Measurements from ENCODE around the gene H1-8. TPM values are rescaled to one million over a fixed set of nuclear protein-coding genes. Genes with fewer than 3 reads are reported as not detected.

The H1-8 gene
- total RNA-seq, 1 experiment from 2014 or later = not detected

DNA sequence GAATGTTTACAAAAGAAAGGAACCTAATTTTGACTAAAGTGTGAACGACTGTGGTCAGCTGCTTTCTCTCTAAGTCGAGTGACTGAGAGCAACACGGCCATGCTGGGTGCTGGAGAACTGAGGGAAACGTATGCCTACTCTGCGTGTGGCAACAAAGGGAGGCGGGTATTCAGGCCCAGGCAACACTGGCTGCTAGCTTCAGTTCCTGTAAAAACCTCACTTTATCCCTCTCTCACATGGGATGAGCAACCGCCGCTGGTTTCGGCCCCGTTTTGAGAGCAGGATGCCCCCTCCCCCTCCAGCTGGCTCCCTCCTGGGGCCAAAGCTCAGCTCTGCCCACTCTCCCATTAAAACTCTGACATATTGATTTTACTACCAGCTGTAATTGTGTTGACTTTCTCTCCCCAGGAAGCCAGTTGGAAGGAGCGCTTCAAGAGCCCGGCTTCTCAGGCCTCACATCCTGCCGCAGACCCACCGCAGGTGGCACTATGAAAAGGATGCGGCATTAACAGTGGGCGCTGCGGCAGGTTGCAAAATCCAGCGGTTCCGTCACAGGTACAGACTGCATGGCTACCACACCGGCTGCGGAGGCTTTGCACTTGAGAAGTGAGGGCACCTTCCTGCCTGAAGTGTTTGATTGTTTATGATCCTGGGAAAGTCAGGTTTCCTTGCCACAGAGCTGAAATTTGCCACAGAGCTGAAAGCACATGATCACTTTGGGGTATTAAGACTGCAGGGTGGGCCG is 50.8 kb downstream of the H1-8 start:
- DNase-seq (ENCODE audit: low read depth) = no peak

DNA sequence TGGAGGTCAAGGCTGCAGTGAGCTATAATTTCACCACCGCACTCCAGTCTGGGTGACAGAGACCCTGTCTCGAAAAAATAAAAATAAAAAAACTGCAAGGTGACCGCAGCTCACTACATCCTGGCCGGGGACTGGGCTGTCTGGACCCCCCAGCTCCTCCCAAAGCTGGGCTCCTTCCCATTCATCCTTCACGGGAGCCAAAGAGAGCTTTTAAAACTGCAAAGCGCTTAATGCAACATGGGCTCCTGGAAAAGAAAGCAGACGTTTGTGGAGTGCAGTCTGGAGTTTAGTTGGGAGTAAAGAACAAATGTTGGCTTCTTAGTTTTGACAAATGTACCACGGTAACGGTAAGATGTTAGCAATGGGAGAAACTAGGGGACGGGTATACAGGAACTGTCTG is 51.4 kb downstream of the H1-8 start:
- DNase-seq (ENCODE audit: low read depth) = no peak

- no peak for DNase-seq (ENCODE audit: low read depth)
Observed at GRCh38 chr3:129594907-129595390, 52.0 kb downstream of the H1-8 start.

GRCh38 chr3:129595544-129596193 is 52.7 kb downstream of the H1-8 start:
- DNase-seq (ENCODE audit: low read depth) = no peak

DNA sequence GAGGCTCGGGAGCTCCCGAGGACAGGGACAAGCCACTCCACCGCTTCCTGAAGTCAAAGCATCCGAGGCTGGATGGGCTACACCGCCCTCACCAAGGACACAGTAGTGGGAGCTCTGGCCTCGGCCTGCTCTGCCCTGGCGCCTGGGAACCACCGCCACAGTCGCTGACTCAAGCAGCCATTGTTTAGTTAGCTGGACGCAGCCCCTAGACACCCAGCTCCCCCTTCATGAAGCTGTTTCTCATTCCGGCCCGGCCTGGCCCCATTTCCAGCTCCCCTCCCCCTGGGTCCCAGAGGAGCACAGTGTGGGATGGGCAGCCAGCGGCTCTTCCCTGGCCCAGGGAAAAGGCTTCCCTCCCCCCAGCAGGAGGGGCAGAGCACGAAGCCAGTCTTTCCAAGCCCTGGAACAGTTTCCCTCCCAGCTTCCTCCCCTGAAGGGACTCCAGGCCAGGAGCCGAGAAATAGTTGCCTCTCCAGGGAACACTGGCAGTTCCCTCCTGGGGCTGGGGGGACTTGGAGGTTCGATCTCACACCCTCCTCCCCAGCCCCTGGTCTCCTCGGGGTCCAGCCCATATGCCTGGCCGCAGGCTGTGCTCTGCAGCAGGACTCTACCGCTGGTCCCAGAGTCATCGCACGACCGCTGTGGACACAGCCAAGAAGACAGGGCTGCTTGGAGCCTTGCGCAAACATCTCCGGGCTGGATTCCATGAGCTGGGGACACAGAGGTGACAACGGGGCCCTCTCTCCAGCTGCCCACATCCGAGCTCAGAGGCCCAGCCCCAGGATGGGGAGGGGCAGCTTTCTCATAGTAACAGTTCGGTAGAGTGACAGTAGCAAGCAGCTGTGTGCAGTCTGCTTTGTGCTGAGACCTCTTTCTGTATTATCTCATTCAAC is 53.5 kb downstream of the H1-8 start:
- DNase-seq (ENCODE audit: low read depth) = peak; percentile 91

GRCh38 chr3:129597087-129597999 is 54.4 kb downstream of the H1-8 start:
- peak; percentile 73 for DNase-seq (ENCODE audit: low read depth)

DNA sequence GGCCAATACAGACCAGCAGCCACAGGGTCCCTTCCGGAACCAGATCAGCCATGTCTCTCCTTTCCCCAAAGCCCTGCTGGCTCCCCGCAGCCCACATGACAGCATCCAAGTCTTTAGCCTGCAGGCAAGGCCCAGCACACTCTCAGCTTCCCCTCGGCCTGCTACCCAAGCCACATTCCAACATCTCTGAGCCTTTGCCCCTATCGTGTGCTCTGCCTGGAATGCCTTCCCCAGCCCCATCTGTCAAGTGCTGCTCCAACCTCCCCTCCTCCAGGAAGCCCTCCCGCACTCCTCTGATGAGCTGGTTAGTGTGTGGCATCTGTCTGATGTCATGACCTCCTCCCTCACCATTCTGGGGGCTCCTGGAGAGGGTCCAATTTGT is 55.0 kb downstream of the H1-8 start:
- peak; percentile 59 for DNase-seq (ENCODE audit: low read depth)

GRCh38 chr3:129598484-129598883 is 55.5 kb downstream of the H1-8 start:
- no peak for DNase-seq (ENCODE audit: low read depth)

- no peak for DNase-seq (ENCODE audit: low read depth)
Observed at GRCh38 chr3:129599073-129599472, 56.1 kb downstream of the H1-8 start.

DNA sequence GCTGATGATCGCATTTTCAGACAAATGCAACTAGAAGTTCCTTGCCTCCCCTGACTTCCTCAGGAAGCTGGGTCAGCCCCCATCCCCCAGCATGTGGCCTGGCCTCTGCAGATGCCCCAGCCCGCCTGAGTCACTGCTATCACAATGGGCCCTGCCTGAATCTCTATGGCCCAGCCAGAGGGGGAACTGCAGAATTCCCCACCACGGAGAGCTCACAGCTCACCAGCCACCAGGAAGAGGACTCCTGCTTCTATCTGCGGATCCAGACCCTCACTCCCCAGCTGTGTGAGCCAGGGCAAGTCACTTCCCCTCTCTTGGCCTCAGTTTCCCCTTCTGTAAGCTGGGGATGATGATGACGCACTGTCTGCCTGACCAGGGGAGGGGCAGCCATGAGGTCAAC is 56.6 kb downstream of the H1-8 start:
- DNase-seq (ENCODE audit: low read depth) = peak; percentile 88

- no peak for DNase-seq (ENCODE audit: low read depth)
Observed at GRCh38 chr3:129600348-129600747, 57.4 kb downstream of the H1-8 start.

Other genes with a start within 250 kb of the H1-8 start
- gene EFCAB12, start 114.5 kb upstream of the H1-8 start, total RNA-seq (2014; rRNA removed; shearing (Covaris generic)) = not detected in 2 replicates
- gene MBD4, start 103.2 kb upstream of the H1-8 start, total RNA-seq (2014; rRNA removed; shearing (Covaris generic)) = 25.7 and 34.3 TPM in 2 replicates
- 11.1 and 11.2 TPM in 2 replicates for gene IFT122, start 103.0 kb upstream of the H1-8 start, total RNA-seq (2014; rRNA removed; shearing (Covaris generic))
- not detected in 2 replicates for gene RHO, start 14.5 kb upstream of the H1-8 start, total RNA-seq (2014; rRNA removed; shearing (Covaris generic))
- gene PLXND1, start 63.5 kb downstream of the H1-8 start, total RNA-seq (2014; rRNA removed; shearing (Covaris generic)) = 9.1 and 12.1 TPM in 2 replicates